ENCODE results near the gene HSD17B1. TPM values are rescaled to one million over a fixed set of nuclear protein-coding genes. Genes with fewer than 3 reads are reported as not detected.

The HSD17B1 gene
- total RNA-seq, 1 donor from 2014 or later, result 1.4 TPM

- Mint-ChIP-seq H3K4me3 (ENCODE audit: low read depth) (peak overlapping the region; percentile 62), H3K36me3 (ENCODE audit: insufficient read depth) (peaks cover 2% of the 10 kb centered on the region), H3K27me3 (no peaks in the 10 kb centered on the region), H3K9me3 (ENCODE audit: low read depth) (no peaks in the 10 kb centered on the region), H3K4me1 (ENCODE audit: low read depth) (peaks cover 4% of the 10 kb centered on the region), H3K27ac (peak overlapping the region; percentile 52)
- DNase-seq (ENCODE audit: low spot score, unreplicated experiment), result peak; percentile 77
- TF ChIP-seq, protein P1, sequence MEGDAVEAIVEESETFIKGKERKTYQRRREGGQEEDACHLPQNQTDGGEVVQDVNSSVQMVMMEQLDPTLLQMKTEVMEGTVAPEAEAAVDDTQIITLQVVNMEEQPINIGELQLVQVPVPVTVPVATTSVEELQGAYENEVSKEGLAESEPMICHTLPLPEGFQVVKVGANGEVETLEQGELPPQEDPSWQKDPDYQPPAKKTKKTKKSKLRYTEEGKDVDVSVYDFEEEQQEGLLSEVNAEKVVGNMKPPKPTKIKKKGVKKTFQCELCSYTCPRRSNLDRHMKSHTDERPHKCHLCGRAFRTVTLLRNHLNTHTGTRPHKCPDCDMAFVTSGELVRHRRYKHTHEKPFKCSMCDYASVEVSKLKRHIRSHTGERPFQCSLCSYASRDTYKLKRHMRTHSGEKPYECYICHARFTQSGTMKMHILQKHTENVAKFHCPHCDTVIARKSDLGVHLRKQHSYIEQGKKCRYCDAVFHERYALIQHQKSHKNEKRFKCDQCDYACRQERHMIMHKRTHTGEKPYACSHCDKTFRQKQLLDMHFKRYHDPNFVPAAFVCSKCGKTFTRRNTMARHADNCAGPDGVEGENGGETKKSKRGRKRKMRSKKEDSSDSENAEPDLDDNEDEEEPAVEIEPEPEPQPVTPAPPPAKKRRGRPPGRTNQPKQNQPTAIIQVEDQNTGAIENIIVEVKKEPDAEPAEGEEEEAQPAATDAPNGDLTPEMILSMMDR (IDR thresholded peaks at IDR 0.05; ENCODE audit: unreplicated experiment), result peak; percentile 67
Measured at GRCh38 chr17:42548070-42548837, 4.5 kb upstream of the HSD17B1 start.

- H3K36me3 Mint-ChIP-seq (ENCODE audit: insufficient read depth), result peaks cover 2% of the 10 kb centered on the region
- H3K27me3 Mint-ChIP-seq, result no peaks in the 10 kb centered on the region
- peak overlapping the region; percentile 29 for H3K27ac Mint-ChIP-seq
- DNase-seq (ENCODE audit: low spot score, unreplicated experiment), result no peak
- H3K4me3 Mint-ChIP-seq (ENCODE audit: low read depth), result peak overlapping the region; percentile 62
- H3K9me3 Mint-ChIP-seq (ENCODE audit: low read depth), result no peaks in the 10 kb centered on the region
- peaks cover 6% of the 10 kb centered on the region for H3K4me1 Mint-ChIP-seq (ENCODE audit: low read depth)
- TF ChIP-seq, protein P1 (IDR thresholded peaks at IDR 0.05; ENCODE audit: unreplicated experiment), result no peak
Measured at GRCh38 chr17:42548993-42549755, 3.5 kb upstream of the HSD17B1 start.

DNA sequence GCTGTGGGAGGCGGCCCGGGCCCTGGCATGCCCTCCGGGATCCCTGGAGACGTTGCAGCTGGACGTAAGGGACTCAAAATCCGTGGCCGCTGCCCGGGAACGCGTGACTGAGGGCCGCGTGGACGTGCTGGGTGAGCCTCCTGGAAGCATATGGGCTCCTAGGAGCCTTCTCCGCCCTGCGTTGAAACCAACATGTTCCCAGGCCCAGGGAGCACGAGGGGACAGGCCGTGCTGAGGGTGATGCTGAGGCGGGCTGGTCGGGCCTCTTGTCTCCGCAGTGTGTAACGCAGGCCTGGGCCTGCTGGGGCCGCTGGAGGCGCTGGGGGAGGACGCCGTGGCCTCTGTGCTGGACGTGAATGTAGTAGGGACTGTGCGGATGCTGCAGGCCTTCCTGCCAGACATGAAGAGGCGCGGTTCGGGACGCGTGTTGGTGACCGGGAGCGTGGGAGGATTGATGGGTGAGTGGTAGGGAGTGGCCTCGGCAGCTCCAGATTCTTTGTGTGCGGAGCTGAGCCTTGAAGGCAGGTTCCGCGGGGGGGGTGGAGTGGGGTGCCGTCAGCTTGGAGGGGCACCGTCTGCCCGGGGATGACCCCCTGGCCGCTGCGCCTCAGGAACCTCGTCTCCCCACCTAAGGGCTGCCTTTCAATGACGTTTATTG lies 567 bp downstream of the HSD17B1 start:
- Mint-ChIP-seq H3K4me3 (ENCODE audit: low read depth) (peak overlapping the region; percentile 88), H3K4me1 (ENCODE audit: low read depth) (peaks cover 8% of the 10 kb centered on the region), H3K9me3 (ENCODE audit: low read depth) (no peaks in the 10 kb centered on the region), H3K27me3 (no peaks in the 10 kb centered on the region), H3K36me3 (ENCODE audit: insufficient read depth) (no peaks in the 10 kb centered on the region), H3K27ac (no peak overlapping the region)
- TF ChIP-seq, protein P1 (IDR thresholded peaks at IDR 0.05; ENCODE audit: unreplicated experiment), result no peak
- DNase-seq (ENCODE audit: low spot score, unreplicated experiment), result no peak

GRCh38 chr17:42553866-42554249 lies 1.1 kb downstream of the HSD17B1 start:
- Mint-ChIP-seq H3K9me3 (ENCODE audit: low read depth) (no peaks in the 10 kb centered on the region), H3K4me1 (ENCODE audit: low read depth) (peaks cover 6% of the 10 kb centered on the region), H3K36me3 (ENCODE audit: insufficient read depth) (no peaks in the 10 kb centered on the region), H3K4me3 (ENCODE audit: low read depth) (peak overlapping the region; percentile 88), H3K27me3 (no peaks in the 10 kb centered on the region), H3K27ac (peak overlapping the region; percentile 94)
- no peak for DNase-seq (ENCODE audit: low spot score, unreplicated experiment)
- TF ChIP-seq, protein P1 (IDR thresholded peaks at IDR 0.05; ENCODE audit: unreplicated experiment), result no peak
